Measurements from ENCODE around the gene ZNF419. TPM values are rescaled to one million over a fixed set of nuclear protein-coding genes. Genes with fewer than 3 reads are reported as not detected.
A peak's percentile ranks its signal among the peaks of the same experiment; 100 is the strongest.
"Not testable (repeated sequence)": the region's sequence is repeated elsewhere in the genome, so short reads cannot be mapped to it uniquely, and the experiment has no call there.

ZNF419 gene
- total and polyA plus RNA-seq, 7 donors = 1.4 to 16.1 (median 5.2) TPM

DNA sequence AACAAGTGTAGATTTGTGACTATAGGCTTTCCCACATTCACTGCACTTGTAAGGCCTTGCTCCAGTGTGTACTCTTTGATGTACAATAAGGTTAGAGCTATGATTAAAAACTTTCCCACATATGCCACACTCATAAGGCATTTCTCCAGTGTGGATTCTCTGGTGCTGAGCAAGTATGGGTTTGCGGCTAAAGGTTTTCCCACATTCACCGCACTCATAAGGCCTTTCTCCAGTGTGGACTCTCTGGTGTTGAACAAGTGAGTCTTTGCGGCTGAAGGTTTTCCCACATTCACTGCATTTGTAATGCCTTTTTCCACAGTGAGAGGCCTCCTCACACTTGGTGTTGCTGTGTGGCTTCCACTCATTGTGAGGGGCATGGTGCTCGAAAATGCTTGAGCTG is 13.9 kb upstream of the ZNF419 start:
- DNase-seq = no peak
- 93 to 96% methylated on average over 4 of the region's 4 CpGs for WGBS, 2 donors
- H3K4me3 ChIP-seq = no peak overlapping the region
- no peak overlapping the region for H3K27ac ChIP-seq
- H3K36me3 ChIP-seq = peaks cover 29 to 62% (median 34%) of the 10 kb centered on the region in 4 donors
- intact Hi-C loops (cut with DNase I) = no loop called here
- TF ChIP-seq POLR2A (IDR thresholded peaks at IDR 0.05) (no peak), POLR2AphosphoS5 (IDR thresholded peaks at IDR 0.05) (no peak)
- H3K9me3 ChIP-seq = peaks cover 46 to 81% (median 66%) of the 10 kb centered on the region in 4 donors
- peaks cover 0 to 12% (median 8%) of the 10 kb centered on the region in 4 donors for H3K4me1 ChIP-seq
- H3K27me3 ChIP-seq = no peaks in the 10 kb centered on the region

DNA sequence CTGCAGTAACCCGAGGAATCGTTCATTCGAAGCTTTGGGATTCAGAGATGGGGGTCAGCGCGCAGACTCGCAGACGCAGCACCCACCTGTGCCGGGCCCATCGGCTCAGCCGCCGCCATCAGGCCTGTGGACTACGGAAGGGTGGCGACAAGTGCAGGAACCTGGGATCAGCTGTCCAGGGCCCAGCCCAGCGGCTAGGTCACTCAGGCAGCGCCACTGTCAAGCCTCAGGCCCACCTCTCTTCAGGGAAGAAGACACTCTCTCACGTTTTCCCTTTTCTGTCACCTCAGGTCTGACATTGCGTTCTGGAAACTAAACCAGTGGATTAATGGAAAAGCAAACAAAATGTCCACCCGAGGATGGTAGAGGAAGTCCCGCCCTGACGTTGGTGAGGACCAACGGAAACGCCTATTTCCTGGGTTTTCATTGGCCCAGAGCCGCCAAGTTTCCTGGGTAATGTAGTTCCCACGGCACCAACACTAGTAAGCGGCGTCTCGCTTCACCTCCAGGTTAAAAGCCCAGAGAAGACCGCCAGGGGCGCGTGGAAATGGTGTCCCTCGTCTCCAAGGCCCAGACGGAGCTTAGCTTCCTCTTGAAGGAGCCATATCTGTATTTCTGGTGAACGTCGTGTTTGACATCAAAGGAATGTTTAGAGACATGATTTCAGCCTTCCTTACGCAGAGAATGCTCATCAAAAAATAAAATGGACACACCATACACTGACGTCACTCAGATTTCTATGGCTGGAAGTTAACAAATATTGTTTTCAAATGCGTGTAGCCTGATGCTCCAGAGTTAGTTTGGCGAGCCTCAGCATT is 10.2 kb upstream of the ZNF419 start, which contains the start of gene ZNF772:
Gene ZNF772, minus strand, starts transcription at position 376 of the 818 bp plus-strand sequence. Its CDS starts 257 bp downstream, at position 119.
- intact Hi-C loops (cut with DNase I) = no loop called here
- Histone ChIP-seq H3K27me3 (no peaks in the 10 kb centered on the region), H3K27ac (peak within 1 kb of the TSS; percentile 72 to 87 (median 81)), H3K9me3 (peaks cover 32 to 49% (median 42%) of the 10 kb centered on the region in 4 donors), H3K4me3 (peak within 1 kb of the TSS; percentile 48 to 74 (median 62)), H3K36me3 (peaks cover 29 to 38% (median 33%) of the 10 kb centered on the region in 4 donors), H3K4me1 (peaks cover 0 to 12% (median 8%) of the 10 kb centered on the region in 4 donors)
- WGBS, 2 donors = 11% methylated on average over 38 of the region's 38 CpGs
- TF ChIP-seq CTCF (IDR thresholded peaks at IDR 0.05) = peak; percentile 35 to 81 (median 46)
- no peak for TF ChIP-seq EP300 (IDR thresholded peaks at IDR 0.05)
- TF ChIP-seq POLR2A (IDR thresholded peaks at IDR 0.05) = no peak
- peak; percentile 14 to 61 (median 54) for TF ChIP-seq POLR2AphosphoS5 (IDR thresholded peaks at IDR 0.05)
- peak; percentile 94 for DNase-seq

GRCh38 chr19:57488299-57488644 is 722 bp downstream of the ZNF419 start:
- H3K27me3 ChIP-seq; DNase-seq; intact Hi-C loops (cut with DNase I); H3K27ac ChIP-seq; H3K4me1 ChIP-seq; H3K4me3 ChIP-seq: not testable (repeated sequence)
- WGBS, 2 donors = no CpG with 5 or more reads among the region's 1 CpG
- Histone ChIP-seq H3K36me3 (peaks cover 10 to 30% (median 21%) of the 10 kb centered on the region in 4 donors), H3K9me3 (peaks cover 0 to 11% (median 1%) of the 10 kb centered on the region in 4 donors)

DNA sequence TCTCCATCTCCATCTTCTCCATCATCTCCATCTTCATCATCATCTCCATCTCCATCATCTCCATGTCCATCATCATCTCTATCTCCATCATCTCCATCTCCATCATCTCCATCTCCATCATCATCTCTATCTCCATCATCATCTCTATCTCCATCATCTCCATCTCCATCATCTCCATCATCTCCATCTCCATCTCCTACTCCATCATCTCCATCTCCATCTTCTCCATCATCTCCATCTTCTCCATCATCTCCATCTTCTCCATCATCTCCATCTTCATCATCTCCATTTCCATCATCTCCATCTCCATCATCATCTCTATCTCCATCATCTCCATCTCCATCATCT is 11.8 kb downstream of the ZNF419 start:
- H3K36me3 ChIP-seq = peaks cover 0 to 15% (median 4%) of the 10 kb centered on the region in 4 donors
- H3K27me3 ChIP-seq; intact Hi-C loops (cut with DNase I); H3K4me1 ChIP-seq; H3K27ac ChIP-seq; DNase-seq; H3K4me3 ChIP-seq: not testable (repeated sequence)
- peaks cover 0 to 15% (median 3%) of the 10 kb centered on the region in 4 donors for H3K9me3 ChIP-seq

DNA sequence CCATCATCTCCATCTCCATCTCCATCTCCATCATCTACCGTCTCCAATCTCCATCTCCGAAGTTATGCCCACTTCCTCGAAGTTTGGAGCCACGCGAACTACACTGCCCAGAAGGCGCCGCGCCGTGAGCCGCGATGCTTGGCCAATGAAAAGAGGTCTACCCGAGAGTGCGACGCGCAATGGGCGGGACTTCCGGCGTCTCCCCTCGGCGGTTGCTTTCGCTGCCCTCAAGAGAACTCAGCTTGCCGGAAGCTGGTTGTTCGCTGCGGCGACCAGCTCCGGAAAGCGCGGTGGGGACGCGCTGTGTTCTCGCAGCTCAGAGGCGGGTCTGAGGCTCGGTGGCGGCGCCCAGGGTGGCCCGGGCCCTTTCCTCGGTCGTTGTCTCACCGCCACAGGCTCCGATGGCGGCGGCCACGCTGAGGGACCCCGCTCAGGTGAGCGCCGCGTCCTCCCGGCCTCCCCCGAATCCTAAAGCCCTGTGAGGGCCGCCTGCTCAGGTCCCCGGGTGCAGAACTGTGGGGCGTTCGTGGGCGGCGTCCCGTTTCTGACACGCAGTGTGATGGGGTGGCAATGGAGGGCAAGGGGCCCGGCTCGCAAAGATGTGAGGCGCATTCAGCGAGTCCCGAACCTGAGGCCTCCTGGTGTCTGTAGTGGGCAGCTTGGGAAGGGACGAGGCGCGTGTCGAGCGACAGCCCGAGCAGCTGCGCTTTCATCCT is 12.3 kb downstream of the ZNF419 start, which contains the start of gene ZNF773:
Gene ZNF773, plus strand, starts transcription at position 259 of the 716 bp plus-strand sequence. Its CDS starts 143 bp downstream, at position 402.
- peaks cover 0 to 17% (median 2%) of the 10 kb centered on the region in 4 donors for H3K36me3 ChIP-seq
- peak; percentile 63 to 93 (median 89) for TF ChIP-seq POLR2AphosphoS5 (IDR thresholded peaks at IDR 0.05)
- TF ChIP-seq POLR2A (IDR thresholded peaks at IDR 0.05) = peak; percentile 48 to 57
- H3K9me3 ChIP-seq = peaks cover 0 to 13% (median 3%) of the 10 kb centered on the region in 4 donors
- peak within 1 kb of the TSS; percentile 81 to 92 (median 90) for H3K27ac ChIP-seq
- intact Hi-C loops (cut with DNase I); H3K27me3 ChIP-seq; H3K4me1 ChIP-seq: not testable (repeated sequence)
- 0 to 1% methylated on average over 61 to 62 of the region's 69 CpGs for WGBS, 2 donors
- peak within 1 kb of the TSS; percentile 84 to 88 (median 87) for H3K4me3 ChIP-seq
- peak; percentile 97 for DNase-seq

GRCh38 chr19:57500400-57500799 is 12.8 kb downstream of the ZNF419 start:
- H3K27me3 ChIP-seq; intact Hi-C loops (cut with DNase I); H3K27ac ChIP-seq; H3K4me1 ChIP-seq; DNase-seq: not testable (repeated sequence)
- 6 to 23% methylated on average over 1 of the region's 4 CpGs for whole genome bisulfite sequencing, 2 donors
- Histone ChIP-seq H3K36me3 (peaks cover 2 to 20% (median 3%) of the 10 kb centered on the region in 4 donors), H3K4me3 (peak overlapping the region in 3 of 4 donors; percentile 86 to 88 (median 88)), H3K9me3 (peaks cover 0 to 13% (median 3%) of the 10 kb centered on the region in 4 donors)

DNA sequence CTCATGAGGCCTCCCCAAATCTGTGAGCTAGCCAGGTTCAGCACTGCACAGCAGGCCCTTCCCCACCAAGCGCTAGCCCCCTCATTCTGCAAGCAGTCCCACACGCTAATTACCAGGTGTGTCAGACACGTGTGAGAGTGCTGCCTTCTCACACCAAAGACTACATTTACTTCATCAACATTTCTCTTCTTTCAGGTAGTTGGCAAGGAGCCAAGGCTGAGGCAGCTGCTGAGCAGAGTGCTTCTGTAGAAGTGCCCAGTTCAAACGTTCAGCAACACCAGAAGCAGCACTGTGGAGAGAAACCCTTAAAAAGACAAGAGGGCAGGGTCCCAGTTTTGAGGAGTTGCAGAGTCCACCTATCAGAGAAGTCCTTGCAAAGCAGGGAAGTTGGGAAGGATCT is 18.6 kb downstream of the ZNF419 start:
- H3K4me3 ChIP-seq = no peak overlapping the region
- peaks cover 2 to 23% (median 7%) of the 10 kb centered on the region in 4 donors for H3K9me3 ChIP-seq
- WGBS, 2 donors = 70 to 94% methylated on average over 4 of the region's 4 CpGs
- H3K4me1 ChIP-seq = peaks cover 0 to 1% (median 0%) of the 10 kb centered on the region in 4 donors
- intact Hi-C loops (cut with DNase I) = no loop called here
- no peaks in the 10 kb centered on the region for H3K27me3 ChIP-seq
- H3K36me3 ChIP-seq = peaks cover 22 to 64% (median 25%) of the 10 kb centered on the region in 4 donors
- H3K27ac ChIP-seq = no peak overlapping the region
- TF ChIP-seq EP300 (IDR thresholded peaks at IDR 0.05) = no peak
- TF ChIP-seq CTCF (IDR thresholded peaks at IDR 0.05) = no peak
- TF ChIP-seq POLR2AphosphoS5 (IDR thresholded peaks at IDR 0.05) = no peak
- TF ChIP-seq POLR2A (IDR thresholded peaks at IDR 0.05) = no peak
- no peak for DNase-seq

Measured in sigmoid colon (tissue), 7 donors.